Inferior parietal cortex (tissue), 1 donor: Measurements from ENCODE around the gene C1D.
"Not testable (repeated sequence)": the region's sequence is repeated elsewhere in the genome, so short reads cannot be mapped to it uniquely, and the experiment has no call there.

Source experiments
- DNase-seq: peaks from one replicate; pipeline ENCODE4 v3.0.0-alpha.2; 2016; ENCODE audit errors: extremely low spot score

Gene C1D

DNA sequence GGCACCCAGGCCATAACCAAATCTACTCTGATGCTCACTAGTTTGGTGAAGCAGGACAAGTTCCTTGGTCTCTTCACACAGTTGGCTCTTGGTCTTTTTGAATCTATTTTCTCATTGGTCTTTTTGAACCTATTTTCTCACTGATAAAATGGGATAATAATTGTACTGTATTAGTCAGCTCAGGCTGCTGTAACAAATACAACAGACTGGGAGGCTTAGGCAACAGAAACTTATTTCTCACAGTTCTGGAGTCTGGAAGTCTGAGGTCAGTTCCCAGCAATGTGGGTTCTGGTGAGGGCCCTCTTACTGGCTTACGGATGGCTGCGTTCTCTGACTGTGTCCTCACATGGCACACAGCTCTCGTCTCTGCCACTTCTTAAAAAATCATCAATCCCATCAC, 63.5 kb downstream of the C1D start:
- no peak for DNase-seq

DNA sequence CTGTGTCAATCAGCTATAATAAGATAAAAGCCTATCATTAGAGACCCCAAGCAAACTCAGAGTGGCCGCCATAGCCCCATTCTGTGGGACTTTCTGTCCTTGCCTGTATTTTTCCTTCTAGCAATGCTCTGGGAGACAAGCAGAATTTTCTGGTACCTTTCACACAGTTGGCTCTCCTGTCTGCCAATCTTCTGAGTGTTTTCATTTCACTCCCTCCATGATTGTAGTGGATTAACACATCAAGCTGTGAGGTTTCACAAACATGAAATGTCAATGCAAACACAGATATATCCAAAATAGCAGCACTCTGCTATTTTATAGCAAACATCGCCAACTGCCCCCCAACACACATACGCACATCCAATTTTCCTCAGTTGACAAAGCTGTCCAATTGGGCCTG, 64.9 kb downstream of the C1D start:
- no peak for DNase-seq

DNA sequence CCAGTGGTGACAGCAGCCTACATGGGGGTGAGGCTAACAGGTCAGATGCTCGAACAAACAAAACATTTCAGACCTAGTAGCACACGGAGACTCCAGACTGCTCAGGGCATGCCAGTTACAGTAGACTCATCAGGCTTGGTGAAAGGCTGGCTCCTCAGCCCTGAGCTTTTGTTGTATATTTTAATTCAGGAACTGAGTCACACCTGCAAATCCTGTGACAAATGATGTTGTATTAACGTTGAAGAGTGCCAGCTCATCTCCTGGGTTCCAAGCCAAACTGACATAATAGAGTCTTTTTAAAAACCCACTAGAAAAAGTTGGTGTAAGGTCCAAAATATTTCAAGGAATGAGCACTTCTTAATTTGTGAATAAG, 65.3 kb downstream of the C1D start:
- DNase-seq, result no peak

DNA sequence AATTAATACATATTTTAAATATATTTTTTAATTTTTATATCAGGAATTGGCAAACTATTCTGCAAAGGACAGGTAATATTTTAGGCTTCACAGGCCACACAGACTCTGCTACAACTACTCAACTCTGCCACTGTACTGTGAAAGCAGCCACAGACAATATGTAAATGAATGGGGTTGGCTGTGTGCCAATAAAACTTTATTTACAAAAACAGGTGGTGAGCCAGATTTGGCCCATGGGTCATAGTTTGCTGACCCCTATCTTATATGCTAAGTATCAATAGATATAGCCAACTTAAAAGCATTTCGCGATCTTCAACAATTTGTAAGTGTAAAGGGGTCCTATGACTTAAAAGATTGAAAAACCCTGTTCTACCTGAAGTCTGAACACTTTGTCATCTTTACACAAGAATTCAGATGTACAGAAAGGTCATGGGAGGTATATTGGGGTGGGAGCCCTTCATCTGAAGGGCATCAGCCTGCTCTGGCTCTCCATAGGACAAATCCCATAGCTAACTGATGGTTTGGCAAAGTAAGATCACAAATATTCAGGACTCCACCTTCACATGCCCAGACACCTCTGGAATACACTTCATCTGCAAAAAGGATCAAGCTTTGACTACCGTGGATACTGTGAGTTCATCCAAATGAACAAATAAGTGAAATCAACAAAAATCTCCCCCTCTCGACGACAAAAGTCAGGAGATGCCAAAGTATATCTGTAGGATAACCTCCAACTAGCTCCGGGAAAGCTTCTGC, 65.9 kb downstream of the C1D start:
- no peak for DNase-seq

DNA sequence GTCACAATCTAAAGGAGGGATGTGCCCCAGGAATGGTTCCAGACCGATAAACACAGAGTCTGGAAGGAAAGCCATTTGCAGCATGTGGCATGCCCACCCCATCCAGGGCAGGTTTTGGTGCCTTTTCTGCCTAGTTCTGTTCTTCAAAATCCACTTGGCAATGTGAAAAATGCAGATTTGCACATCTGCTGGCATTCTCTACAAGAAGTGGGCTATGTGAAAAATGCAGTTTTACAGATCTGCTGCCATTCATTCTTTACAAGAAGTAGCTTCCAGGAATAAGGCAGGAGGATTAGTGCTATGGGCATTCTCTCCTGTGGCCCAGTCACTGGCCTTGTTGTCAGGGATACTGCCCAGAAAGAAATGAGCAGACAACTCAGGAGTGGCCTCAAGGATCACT, 68.1 kb downstream of the C1D start:
- DNase-seq, result no peak

DNA sequence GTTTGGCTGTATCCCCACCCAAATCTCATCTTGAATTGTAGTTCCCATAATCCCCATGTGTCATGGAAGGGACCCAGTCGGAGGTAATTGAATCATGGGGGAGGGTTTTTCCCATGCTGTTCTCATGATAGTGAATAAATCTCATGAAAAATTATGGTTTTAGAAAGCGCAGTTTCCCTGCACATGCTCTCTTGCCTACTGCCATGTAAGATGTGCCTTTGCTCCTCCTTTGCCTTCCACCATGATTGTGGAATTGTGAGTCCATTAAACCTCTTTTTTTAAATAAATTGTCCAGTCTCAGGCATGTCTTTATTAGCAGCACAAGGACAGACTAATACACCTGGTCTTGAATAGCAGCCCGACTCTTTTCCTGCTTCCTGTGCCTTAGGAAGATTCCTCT, 68.7 kb downstream of the C1D start:
- DNase-seq, result not testable (repeated sequence)

DNA sequence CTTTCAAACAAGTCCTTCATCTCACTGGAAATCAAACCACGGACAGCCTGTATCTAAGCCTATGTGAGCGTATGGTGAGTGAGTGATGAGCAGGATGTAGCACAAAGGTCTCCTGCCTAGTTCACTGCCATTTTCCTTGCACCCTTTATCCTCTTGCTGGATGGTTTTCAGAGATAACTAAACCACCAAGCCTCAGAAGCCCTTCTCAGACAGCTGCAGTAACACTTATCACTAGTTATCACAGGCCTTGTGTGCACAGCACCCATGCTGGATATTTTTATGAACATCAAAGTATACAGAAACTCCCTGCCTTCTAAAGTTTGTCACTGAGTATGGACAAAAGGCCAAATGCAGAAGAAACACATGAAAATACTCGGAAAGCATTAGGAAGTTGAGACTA, 69.5 kb downstream of the C1D start:
- peak; percentile 13 for DNase-seq

DNA sequence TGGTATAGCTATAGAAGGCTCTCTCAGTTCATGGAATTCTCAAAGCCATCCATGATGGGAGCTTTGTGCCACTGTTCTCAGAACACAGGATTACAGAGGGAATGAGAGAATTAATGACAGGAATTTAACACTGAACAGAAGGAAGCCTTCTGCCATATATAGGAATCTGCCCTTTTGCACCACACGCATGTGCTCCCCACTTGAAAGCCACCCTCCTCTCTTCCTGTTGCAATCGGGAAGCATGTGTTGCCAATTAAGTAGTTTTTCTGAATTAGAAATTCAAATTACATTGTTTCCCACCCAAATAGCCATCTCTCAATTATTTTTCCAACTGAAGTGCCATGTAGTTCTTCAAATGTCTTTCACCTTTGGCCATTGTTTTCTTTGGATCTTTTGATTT, 71.3 kb downstream of the C1D start:
- DNase-seq, result no peak
